GM12874 (cell line): ENCODE measurements around the gene DKC1.

ENCODE experiments used
- TF ChIP-seq, protein P1 (sequence below): IDR thresholded peaks from 2 replicates; pipeline ENCODE4 v1.5.1; 2011; ENCODE audit warnings: low read depth, mild to moderate bottlenecking, control low read depth, low read length, moderate library complexity; ENCODE audit not compliant: insufficient read depth

DKC1 gene

GRCh38 chrX:154738011-154738738 lies 24.5 kb upstream of the DKC1 start:
- TF ChIP-seq, protein P1, sequence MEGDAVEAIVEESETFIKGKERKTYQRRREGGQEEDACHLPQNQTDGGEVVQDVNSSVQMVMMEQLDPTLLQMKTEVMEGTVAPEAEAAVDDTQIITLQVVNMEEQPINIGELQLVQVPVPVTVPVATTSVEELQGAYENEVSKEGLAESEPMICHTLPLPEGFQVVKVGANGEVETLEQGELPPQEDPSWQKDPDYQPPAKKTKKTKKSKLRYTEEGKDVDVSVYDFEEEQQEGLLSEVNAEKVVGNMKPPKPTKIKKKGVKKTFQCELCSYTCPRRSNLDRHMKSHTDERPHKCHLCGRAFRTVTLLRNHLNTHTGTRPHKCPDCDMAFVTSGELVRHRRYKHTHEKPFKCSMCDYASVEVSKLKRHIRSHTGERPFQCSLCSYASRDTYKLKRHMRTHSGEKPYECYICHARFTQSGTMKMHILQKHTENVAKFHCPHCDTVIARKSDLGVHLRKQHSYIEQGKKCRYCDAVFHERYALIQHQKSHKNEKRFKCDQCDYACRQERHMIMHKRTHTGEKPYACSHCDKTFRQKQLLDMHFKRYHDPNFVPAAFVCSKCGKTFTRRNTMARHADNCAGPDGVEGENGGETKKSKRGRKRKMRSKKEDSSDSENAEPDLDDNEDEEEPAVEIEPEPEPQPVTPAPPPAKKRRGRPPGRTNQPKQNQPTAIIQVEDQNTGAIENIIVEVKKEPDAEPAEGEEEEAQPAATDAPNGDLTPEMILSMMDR, result no peak

- TF ChIP-seq, protein P1, result no peak
Observed at GRCh38 chrX:154739952-154740465, 22.7 kb upstream of the DKC1 start.

DNA sequence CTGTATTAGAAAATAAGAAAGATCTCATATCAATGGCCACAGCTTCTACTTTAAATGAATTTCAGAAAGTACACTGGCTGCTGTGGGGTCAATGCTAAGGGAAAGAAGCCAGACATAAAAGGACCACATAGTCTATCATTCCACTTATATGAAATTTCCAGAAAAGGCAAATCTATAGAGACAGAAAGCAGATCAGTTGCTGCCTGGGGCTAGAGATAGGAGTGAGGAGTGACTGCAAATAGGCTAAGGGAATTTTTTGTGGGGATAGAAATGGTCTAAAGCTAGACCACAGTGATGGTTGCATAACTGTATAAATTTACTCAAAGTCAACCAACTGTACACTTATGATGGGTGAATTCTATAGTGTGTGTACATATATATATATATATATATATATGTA lies 20.1 kb upstream of the DKC1 start:
- TF ChIP-seq, protein P1, result no peak

GRCh38 chrX:154748712-154749339 lies 13.8 kb upstream of the DKC1 start:
- TF ChIP-seq, protein P1, result peak; percentile 37; the same call in 1 of the 2 replicates

GRCh38 chrX:154749856-154750255 lies 12.8 kb upstream of the DKC1 start:
- TF ChIP-seq, protein P1, result no peak

- TF ChIP-seq, protein P1, result no peak
Observed at GRCh38 chrX:154750301-154751202, 12.1 kb upstream of the DKC1 start, which contains the start of gene GAB3. GAB3 (minus strand) TSS chrX:154751077; CDS start chrX:154751025, 52 bp downstream.

- TF ChIP-seq, protein P1, result no peak
Observed at GRCh38 chrX:154751203-154751668, 11.4 kb upstream of the DKC1 start.
